ENCODE results near the gene IKZF2.

The IKZF2 gene

DNA sequence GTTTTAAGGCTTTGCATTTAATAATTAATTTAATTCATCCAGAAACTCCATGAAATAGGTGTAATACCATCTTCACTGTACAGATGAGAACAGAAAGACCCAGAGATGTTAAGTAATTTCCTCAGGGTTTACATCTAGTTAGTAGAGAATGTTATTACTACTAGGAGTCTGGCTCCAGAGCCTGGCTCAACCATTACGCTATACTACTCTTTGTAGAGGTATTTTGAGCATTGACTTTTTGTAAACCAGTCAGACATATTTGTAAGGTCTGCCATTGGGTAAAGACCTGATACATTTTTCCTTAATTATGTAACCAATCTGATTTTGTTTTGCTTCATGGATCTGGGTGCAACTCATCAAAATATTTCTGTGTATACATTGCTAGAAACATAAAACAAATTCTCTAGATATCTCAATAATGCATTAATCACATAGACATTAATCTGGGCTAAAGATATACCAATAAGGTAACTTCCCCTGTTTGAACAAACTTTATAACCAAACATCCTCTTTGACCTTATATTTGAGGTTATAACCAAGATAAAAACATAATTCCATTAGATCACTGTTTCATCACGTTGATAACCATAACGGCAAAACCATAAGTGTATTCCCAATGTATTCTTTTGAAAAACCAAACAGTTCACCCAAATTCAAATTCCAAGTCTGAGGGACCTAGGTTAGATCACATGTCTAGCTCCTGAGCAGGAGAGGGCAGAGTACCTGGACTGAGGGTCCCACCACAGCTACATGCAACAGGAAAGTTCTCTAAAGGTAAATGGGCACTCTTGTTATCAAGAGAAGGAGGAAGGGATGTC, 135.0 kb downstream of the IKZF2 start:
- H3K27ac ChIP-seq, result no peak overlapping the region
- TF ChIP-seq, protein P1, sequence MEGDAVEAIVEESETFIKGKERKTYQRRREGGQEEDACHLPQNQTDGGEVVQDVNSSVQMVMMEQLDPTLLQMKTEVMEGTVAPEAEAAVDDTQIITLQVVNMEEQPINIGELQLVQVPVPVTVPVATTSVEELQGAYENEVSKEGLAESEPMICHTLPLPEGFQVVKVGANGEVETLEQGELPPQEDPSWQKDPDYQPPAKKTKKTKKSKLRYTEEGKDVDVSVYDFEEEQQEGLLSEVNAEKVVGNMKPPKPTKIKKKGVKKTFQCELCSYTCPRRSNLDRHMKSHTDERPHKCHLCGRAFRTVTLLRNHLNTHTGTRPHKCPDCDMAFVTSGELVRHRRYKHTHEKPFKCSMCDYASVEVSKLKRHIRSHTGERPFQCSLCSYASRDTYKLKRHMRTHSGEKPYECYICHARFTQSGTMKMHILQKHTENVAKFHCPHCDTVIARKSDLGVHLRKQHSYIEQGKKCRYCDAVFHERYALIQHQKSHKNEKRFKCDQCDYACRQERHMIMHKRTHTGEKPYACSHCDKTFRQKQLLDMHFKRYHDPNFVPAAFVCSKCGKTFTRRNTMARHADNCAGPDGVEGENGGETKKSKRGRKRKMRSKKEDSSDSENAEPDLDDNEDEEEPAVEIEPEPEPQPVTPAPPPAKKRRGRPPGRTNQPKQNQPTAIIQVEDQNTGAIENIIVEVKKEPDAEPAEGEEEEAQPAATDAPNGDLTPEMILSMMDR (IDR thresholded peaks at IDR 0.05), result no peak
- TF ChIP-seq ZFX (IDR thresholded peaks at IDR 0.05; ENCODE audit: borderline replicate concordance), result no peak

DNA sequence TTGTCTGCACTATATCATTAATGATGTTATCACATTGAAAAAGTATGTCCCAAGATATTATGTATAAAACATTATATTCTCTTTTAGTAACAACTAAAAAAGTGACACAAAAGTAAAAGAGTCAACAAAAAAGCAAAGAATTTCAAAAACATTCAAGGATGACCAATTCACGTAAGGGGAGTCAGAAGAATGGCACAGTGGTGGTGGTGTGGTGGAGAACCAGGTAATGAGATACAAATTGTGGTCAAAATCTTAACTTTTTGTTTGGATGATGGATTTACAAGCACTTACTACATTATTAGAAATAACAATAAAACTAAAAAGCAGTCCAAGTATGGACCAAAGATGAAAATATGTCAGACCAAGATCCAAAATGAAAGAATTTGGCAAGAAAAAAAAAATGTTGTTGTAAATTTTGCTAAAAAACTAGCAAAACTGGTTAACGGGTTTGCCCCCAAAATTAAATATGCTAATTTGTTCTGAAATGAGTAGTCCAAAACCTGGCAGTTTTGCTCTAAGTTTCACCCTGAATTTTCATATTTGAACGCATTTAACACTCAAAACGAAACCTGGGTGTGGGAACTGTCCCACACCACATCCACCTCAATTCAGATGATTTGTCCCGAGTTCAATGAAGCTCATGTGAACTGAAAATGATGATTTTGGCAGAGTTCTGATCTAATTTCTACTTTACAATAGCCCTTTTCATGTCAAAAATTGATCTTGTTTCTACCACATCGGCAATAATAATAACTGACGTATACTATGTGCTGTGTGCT, 135.8 kb downstream of the IKZF2 start:
- H3K27ac ChIP-seq, result no peak overlapping the region
- TF ChIP-seq, protein P1 (IDR thresholded peaks at IDR 0.05), result no peak
- no peak for TF ChIP-seq ZFX (IDR thresholded peaks at IDR 0.05; ENCODE audit: borderline replicate concordance)

DNA sequence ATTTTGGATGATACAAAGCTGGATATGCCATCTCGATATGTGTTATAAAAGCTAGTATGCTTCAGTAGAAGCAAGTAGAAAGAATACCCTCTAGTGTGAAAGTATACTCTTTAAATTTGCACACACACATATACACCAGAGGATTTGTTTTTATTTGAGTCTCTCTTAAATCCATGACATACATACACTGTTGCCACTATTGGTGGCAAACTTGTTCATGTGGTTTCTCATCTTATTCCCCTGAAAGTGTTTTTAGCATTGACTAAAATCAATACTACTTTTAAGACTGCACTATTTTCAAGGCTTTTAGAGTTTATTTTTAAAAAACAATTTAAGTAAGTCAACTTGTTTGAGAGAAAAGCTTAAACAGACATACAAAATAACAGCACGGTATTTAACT, 137.4 kb downstream of the IKZF2 start:
- H3K27ac ChIP-seq, result no peak overlapping the region
- TF ChIP-seq, protein P1 (IDR thresholded peaks at IDR 0.05), result no peak
- TF ChIP-seq ZFX (IDR thresholded peaks at IDR 0.05; ENCODE audit: borderline replicate concordance), result no peak

DNA sequence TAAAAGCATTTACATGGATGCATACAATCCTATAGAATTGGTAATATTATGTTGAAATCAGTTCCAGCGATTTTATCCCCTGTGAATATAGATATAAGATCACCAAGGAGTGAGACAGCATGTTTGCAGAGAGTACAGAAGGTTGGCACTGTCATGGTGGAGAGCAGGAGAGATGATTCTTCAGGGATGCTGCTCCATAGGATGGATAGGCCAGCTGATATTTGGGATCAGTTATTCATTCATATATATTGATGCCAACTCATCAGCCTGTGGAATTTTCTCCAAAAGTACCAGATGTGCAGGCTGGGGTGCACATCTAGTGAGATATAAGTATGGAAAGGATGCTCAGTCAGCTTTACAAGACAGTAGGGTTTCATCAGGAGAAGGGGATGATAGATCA, 139.9 kb downstream of the IKZF2 start:
- H3K27ac ChIP-seq, result no peak overlapping the region
- no peak for TF ChIP-seq ZFX (IDR thresholded peaks at IDR 0.05; ENCODE audit: borderline replicate concordance)
- TF ChIP-seq, protein P1 (IDR thresholded peaks at IDR 0.05), result no peak

DNA sequence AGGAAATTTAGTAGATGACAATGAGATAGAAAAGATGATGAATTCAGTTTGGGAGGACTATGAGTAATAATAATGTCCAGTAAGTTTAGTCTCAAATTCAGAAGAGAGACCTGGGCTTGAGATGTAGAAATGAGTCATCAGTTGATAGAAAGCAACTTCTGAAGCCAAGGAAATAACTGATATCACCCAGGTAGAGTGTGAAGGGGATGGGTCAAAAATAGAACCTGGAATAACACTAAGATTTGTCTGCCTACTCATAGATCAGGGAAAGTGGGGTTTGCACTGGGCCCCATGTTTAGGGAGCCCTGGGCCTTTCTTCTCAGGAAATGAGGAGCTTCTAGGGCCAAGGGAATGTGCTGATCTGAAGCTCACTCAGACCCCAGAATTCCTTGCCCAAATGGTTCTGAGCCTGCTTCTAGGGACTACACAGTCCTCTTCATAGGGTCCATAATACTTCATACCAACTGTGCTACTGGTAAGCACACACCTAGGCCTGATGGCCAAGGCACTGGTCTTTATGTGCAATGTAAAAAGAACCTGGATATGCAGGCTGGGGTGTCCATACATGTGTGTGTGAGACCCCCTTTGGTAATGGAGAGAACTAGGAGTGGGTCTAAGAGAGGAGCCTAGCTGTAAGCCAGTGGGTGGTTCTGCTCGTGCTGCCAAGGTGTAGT, 141.2 kb downstream of the IKZF2 start:
- no peak for TF ChIP-seq ZFX (IDR thresholded peaks at IDR 0.05; ENCODE audit: borderline replicate concordance)
- TF ChIP-seq, protein P1 (IDR thresholded peaks at IDR 0.05), result no peak
- H3K27ac ChIP-seq, result no peak overlapping the region

DNA sequence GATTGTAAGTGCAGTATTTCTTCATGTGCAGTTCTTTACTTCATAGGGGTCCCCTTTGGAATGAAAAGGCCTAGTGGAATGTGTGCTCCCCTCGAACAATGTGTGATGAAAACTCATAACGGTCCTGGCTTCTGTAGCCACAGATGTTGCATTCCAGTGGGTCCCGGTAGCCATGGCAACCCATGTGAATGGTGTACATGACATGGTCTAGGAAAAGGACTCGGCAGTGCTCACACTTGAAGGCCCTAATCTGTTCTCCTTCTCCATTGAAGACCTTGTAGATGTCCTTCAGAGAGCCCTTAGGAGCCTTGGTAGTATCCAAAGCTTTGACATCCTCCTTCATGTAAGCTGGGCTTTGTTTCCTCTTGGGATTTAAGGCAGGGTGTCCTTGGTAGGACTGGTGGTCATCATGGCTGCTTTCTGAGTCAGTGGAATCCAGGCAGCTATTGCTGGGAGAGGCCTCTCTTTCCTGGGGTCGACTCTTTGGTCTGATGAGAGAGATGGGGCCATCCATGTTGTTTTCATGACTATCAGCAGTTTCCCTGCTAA, 144.0 kb downstream of the IKZF2 start:
- TF ChIP-seq, protein P1 (IDR thresholded peaks at IDR 0.05), result no peak
- H3K27ac ChIP-seq, result no peak overlapping the region
